HL-60/S4 treated with phorbol 12-myristate 13-acetate at 8.2 ng/mL for 4 days and 3 days (cell line): ENCODE results near the gene DLL1.

Experiments
- in situ Hi-C: fragments of 300-500 bp; cut with MboI; formaldehyde crosslinking; loops from 2 replicates; pipeline ENCODE4 v1.15.0; 2022; ENCODE audit warnings: low sequenced_read_pairs

DLL1 gene

DNA sequence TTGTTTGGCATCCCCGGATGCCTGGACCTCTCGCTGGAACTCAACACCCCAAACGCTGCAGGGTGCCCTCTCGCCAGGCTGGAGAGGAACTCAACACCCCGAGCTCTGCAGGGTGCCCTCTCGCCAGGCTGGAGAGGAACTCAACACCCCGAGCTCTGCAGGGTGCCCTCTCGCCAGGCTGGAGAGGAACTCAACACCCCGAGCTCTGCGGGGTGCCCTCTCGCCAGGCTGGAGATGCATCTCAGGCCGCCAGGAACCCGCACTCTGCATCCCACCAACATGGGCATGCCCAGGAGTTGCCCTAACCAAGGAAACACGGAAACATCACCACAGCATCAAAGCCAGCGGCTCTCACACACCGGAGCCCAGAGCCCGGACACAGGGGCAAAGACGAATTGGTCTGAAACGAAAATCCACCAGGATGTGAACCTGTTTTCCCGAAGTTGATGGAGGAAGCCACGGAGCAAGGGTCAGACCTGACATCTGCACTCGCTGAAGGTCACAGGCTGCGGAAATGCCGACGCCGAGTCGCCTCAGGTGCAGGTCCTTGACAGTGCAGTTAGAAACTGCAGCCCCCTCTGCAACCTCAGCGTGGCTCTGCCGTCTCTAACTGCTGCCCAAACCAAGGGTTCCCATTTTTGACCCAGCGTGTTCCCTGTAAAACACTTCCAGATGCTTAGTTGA lies 37.5 kb downstream of the DLL1 start:
- in situ Hi-C loops = no loop called here

DNA sequence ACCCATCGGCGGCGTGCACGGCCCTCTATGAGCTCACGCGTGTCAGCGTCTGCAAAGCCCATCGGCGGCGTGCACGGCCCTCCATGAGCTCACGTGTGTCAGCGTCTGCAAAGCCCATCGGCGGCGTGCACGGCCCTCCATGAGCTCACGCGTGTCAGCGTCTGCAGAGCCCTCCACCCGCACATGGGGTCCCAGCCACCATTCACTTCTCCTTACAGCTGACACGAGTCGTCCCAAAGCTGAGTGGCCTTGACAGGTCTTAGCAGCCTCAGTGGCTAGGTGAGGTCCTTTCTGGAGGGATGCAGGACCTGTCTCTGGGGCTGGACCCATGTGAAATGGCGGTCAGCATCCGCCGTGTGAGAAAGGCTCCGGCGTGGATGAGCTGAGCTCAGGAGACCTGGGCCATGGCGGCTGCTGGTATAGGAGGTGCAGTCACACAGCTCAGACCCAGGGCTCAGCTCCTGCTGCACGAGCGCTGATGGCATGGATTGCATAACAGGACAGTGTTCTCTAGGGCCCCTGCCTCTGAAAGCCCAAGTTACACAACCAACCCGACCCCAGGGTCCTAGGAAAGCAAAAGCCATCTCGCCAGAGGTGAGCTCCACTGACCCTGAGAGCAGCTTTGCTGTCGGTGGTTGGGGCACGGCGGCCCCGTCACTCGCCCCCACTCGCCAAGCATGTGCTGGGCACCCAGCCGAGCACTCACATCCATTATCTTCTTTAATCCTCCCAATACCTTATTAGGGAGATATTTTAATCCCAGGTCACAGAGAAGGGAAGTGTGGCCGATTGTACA lies 38.9 kb downstream of the DLL1 start:
- in situ Hi-C loops = no loop called here

- in situ Hi-C loops = no loop called here
These were observed 39.7 kb downstream of the DLL1 start for GRCh38 chr6:170250981-170251775.

DNA sequence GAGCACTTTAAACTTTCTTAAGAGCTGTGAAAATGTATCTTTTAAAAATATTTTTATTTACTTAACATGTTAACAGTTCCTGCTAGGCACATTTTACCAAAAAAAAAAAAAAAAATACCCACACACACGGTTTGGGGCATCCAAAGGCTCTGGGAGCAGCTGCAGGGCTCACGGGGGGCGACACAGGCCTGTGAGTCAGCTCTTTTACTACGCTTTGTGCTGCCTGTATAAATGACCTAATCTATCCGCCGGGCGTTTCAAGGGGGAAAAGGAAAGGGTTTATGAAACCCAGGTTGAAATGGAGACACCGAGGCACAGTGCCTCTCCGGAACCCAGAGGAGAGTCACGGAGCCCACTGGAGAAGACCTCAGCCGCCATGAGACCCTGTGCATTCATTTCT lies 40.4 kb downstream of the DLL1 start:
- in situ Hi-C loops = no loop called here

- in situ Hi-C loops = no loop called here
These were observed 41.1 kb downstream of the DLL1 start for GRCh38 chr6:170249817-170250216.

DNA sequence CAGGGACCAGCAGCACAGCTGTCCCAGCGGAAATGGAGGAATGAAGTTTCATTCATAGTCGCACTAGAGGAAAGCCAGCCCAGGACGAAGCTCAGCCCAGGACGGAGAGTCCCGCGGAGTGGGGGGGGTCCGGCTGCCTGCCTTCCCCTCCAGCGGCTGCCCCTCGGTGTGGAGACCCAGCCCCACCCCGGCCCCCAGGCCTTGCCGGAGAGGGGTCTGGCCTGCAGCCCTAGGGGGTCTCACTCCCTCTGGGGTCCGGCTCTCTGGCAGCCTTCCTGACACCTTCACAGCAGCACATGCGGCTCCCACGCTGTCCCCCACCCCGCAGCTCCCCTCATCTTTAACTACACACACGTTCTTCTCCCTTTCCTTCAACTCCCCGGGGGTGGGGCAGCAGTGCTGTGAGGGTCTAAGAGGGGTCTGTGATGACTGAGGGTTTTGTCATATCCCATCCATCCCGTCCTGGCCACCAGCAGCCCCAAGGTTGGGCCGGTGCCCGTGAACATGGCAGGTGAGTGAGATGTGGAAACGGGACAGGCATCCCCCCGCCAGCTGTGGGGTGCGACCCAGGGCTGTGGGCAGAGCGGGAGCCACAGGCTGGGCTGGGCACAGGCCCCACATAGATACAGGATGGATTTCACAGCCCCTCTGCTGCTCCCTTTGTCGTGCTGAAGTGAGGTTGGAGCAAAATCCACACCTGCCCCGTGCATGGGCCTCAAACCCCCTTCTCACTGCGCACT lies 41.8 kb downstream of the DLL1 start:
- in situ Hi-C loops = no loop called here

GRCh38 chr6:170248111-170248805 lies 42.6 kb downstream of the DLL1 start:
- in situ Hi-C loops = no loop called here

- in situ Hi-C loops = no loop called here
These were observed 43.6 kb downstream of the DLL1 start for GRCh38 chr6:170247178-170247701.

GRCh38 chr6:170245475-170245992 lies 45.3 kb downstream of the DLL1 start:
- in situ Hi-C loops = no loop called here

GRCh38 chr6:170244721-170245474 lies 46.0 kb downstream of the DLL1 start:
- in situ Hi-C loops = no loop called here

DNA sequence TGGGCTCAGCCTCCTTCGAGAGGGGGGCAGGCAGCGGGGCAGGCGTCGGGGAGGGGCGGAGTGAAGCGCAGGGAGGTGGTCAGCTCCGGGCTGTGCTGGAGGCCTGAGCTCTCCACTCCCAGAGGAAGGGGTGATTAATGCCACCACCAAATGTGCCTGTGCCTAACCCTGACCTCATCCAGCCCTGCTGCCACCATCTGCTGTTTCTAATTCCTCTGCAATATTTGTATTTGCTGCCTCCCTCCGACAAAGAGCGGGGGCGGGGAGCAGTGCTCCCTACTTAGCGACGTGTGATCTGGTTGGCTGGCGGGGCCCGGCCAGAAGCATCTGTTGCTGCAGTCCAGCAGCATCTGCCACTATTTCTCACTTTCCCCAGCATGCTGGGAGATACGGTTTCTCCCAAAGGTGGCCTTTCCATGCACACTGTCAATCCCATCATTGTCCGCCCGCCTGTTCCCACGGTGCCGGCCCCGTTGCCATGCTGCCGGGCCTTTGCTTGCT lies 47.0 kb downstream of the DLL1 start:
- in situ Hi-C loops = no loop called here

DNA sequence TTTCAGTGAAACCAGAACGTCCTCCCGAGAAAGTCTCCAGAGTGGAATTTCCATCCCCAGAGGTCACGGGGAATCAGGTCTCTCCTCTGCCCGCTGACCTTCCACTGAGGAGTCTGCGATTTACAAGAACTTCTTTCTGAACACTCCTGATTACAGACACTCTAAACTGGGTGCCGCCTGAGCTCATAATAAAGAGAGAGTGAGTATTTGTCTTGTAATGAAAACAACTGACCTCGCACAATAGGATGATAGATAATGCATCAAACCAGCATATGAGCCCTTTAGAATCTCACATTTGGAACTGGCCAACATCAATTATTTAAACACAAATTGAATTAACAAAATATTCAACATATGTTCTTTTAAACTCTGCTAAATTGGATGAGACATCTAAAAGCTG lies 47.5 kb downstream of the DLL1 start:
- in situ Hi-C loops = no loop called here

GRCh38 chr6:170238741-170239565 lies 51.9 kb downstream of the DLL1 start:
- in situ Hi-C loops = no loop called here

- in situ Hi-C loops = no loop called here
These were observed 52.7 kb downstream of the DLL1 start for GRCh38 chr6:170237999-170238740.

- in situ Hi-C loops = no loop called here
These were observed 54.6 kb downstream of the DLL1 start for GRCh38 chr6:170236131-170236836.

DNA sequence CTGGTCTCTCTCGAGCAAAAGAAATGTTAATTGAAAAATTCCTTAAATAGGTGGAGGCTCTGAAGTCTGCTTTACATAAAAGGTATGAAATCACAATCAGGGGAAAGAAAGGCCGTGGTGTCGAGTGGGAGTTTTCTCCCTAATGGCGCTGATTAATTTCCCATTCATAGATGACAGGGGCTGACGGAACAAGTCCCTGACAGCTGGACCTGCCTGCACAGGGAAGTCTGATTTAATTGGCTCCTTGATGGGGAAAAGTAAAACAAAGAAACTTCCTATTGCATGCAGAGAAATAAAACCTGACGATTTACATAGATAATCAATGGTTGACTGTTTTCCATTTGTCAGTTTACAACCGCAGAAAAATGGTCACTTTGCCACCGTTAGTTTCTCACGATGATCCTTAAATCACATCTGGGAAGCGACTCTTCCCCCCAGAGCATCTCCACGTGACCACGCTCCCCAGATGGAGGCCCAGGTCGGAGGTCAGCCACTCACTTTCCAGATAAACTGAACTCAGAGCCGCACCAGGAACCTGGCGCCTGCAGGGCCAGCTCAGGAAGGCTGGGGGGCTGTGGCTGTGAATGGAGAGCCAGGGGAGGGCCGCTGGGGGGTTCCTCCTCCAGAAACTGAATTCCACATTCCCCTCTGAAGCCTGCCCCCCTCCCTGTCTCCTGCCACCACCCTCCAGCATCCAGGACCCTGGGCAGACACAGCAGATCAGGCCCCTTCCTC lies 55.3 kb downstream of the DLL1 start:
- in situ Hi-C loops = no loop called here
